Activated CD4-positive, CD25-positive, alpha-beta regulatory T cell treated with anti-CD3 and anti-CD28 coated beads, Interleukin-2, amount 50 U/mL, for 24 hours (primary cell): ENCODE results near the gene SCYL1.
"Not testable (repeated sequence)": the region's sequence is repeated elsewhere in the genome, so short reads cannot be mapped to it uniquely, and the experiment has no call there.

Experiments
- ATAC-seq, 2 donors: fragments of 150-1000 bp; cut with Tn5 transposase; one replicate each; pipeline ENCODE4 v1.10.0; 2021; ENCODE audit warnings: mild to moderate bottlenecking in 1 of 2, moderate library complexity in 1 of 2

SCYL1 gene

DNA sequence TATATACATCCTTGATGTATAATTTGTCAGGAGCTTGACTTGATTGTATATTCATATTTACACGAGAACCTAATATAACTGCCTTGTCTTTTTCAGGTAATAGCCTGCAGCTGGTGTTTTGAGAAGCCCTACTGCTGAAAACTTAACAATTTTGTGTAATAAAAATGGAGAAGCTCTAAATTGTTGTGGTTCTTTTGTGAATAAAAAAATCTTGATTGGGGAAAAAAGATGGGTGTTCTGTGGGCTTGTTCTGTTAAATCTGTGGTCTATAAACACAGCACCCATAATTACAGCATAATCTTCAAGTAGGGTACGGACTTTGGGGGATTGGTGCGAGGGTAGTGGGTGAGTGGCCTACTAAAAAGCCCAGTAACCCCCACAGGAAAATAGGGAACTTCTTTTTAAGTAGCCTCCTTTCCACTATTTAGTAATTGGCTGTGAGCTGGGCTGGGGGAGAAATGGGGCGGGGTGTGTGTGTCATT is 18.6 kb upstream of the SCYL1 start:
- no peak for ATAC-seq

DNA sequence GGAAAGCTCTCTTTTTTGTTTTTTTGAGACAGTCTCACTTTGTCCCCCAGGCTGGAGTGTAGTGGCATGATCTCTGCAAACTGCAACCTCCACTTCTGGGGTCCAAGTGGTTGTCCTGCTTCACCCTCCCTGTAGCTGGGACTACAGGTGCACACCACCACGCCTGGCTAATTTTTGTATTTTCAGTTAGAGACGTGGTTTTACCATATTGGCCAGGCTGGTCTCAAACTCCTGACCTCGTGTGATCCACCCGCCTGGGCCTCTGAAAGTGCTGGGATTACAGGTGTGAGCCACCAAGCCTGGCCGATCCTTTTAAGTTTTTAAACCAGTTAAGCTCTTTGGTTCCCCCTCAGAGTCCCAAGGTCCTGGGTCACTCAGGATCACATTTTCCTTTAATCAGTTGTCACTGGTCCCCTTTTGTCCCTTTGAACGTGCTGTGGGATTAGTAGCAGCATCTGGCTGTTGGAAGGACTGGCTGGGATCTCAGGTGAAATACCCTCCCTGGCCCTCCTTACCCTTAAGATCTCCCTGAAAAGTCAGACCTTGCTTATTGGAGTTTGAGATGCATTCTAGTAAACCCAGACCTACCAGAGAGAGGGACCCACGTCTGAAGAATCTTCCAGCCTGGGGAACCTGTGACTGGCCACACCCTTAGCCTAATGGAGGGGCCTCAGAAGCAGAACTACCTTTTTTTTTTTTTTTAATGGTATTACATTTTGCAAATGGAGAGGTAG is 17.9 kb upstream of the SCYL1 start:
- ATAC-seq: peak; percentile 3 to 27

DNA sequence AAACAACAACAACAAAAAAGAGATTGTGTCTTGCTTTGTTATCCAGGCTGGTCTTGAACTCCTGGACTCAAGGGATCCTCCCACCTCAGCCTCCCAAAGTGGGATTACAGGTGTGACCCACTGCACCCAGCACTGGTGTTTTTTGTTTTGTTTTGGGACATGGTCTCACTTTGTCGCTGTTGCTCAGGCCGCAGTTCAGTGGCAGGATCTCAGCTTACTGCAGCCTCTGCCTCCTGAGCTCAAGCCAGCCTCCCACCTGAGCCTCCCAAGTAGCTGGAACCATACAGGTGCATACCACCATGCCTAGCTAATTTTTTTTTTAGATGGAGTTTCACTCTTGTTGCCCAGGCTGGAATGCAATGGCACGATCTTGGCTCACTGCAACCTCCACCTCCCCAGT is 12.6 kb upstream of the SCYL1 start:
- not testable (repeated sequence) for ATAC-seq

DNA sequence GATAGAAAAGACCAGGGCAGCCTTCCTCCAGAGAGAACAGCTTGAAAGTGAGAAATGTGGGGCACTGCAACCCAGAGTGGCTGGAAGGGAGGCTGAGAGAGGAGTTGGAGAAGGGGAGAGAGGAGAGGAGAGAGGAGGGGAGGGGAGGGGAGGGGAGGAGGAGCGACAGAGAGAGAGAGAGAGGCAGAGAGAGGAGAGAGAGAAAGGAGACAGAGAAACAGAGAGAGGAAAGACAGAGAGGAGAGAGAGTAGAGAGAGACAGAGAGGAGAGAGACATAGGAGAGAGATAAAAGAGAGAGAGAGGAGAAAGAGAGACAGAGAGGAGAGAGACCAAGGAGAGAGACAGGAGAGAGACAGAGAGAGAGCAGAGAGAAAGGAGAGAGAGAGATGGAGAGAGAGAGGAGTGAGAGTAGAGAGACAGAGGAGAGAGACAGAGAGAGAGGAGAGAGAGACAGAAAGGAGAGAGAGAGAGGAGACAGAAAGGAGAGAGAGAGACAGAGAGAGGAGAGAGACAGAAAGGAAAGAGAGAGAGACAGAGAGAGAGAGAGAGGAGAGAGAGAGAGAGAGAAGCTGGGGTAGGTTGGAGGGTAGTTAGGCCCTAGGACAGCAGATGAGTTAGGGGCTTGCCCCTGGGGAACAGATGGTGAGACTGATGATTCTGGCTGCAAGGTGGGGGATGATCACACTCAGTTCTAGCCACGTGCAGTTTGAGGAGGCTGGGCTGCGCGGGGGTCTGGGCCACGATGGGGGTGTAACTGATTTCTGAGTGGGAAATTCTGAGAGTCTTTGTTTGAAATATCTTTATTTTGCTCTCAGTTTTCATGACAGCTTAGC is 8.5 kb upstream of the SCYL1 start:
- no peak for ATAC-seq

DNA sequence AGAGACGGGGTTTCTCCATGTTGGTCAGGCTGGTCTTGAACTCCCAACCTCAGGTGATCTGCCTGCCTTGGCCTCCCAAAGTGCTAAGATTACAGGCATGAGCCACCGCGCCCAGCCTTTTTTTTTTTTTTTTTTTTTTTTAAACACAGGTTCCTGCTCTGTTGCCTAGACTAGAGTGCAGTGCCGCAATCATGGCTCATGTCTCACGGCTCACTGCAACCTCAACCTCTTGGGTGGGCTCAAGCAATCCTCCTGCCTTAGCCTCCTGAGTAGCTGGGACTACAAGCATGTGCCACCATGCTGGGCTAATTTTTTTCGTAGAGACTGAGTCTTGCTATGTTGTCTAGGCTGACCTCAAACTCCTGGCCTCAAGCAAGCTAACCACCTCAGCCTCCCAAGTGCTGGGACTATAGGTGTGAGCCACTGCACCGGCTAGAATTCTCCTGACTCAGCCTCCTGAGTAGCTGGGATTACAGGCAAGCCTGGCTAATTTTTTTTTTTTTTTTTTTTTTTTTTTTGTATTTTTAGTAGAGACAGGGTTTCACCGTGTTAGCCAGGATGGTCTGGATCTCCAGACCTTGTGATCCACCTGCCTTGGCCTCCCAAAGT is 5.8 kb upstream of the SCYL1 start:
- not testable (repeated sequence) for ATAC-seq

DNA sequence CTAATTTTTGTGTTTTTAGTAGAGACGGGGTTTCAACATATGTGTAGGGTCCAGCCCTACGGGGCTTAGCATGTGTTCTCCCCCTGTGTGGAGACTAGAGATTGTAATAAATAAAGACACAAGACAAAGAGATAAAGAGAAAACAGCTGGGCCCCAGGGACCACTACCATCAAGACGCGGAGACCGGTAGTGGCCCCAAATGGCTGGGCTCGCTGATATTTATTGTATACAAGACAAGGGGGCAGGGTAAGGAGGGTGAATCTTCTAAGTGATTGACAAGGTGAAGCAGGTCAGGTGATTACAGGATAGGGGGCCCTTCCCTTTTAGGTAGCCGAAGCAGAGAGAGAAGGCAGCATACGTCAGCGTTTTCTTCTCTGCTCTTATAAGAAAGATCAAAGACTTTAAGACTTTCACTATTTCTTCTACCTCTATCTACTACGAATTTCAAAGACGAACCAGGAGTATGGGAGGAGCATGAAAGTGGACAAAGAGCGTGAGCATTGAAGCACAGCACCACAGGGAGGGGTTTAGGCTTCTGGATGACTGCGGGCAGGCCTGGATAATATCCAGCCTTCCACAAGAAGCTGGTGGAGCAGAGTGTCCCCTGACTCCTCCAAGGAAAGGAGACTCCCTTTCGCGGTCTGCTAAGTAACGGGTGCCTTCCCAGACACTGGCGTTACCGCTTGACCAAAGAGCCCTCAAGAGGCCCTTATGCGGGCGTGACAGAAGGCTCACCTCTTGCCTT is 2.9 kb upstream of the SCYL1 start:
- ATAC-seq: not testable (repeated sequence)

DNA sequence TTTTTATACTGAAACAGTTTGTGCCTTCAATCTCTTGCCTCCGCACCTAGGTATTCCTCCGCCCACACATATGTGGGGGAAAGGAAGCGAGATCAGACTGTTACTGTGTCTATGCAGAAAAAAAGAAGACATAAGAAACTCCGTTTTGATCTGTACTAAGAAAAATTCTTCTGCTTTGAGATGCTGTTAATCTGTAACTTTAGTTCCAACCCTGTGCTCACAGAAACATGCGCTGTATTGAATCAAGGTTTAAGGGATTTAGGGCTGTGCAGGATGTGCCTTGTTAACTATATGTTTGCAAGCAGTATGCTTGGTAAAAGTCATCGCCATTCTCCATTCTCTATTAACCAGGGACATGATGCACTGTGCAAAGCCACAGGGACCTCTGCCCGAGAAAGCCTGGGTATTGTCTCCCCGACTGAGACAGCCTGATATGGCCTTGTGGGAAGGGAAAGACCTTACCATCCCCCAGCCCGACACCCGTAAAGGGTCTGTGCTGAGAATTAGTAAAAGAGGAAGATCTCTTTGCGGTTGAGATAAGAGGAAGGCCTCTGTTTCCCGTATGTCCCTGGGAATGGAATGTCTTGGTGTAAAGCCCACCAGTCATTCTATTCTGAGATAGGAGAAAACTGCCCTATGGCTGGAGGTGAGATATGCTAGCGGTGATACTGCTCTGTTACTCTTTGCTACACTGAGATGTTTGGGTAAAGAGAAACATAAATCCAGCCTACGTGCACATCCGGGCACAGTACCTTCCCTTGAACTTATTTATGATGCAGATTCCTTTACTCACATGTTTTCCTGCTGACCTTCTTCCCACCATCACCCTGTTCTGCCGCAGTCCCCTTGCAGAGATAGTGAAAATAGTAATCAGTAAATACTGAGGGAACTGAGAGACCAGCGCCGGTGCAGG is 1.9 kb upstream of the SCYL1 start:
- ATAC-seq: peak in 1 of 2 donors; percentile 28

GRCh38 chr11:65523631-65523968 is 1.3 kb upstream of the SCYL1 start:
- not testable (repeated sequence) for ATAC-seq

GRCh38 chr11:65524014-65524740 is 706 bp upstream of the SCYL1 start:
- ATAC-seq: peak in 1 of 2 donors; percentile 6

DNA sequence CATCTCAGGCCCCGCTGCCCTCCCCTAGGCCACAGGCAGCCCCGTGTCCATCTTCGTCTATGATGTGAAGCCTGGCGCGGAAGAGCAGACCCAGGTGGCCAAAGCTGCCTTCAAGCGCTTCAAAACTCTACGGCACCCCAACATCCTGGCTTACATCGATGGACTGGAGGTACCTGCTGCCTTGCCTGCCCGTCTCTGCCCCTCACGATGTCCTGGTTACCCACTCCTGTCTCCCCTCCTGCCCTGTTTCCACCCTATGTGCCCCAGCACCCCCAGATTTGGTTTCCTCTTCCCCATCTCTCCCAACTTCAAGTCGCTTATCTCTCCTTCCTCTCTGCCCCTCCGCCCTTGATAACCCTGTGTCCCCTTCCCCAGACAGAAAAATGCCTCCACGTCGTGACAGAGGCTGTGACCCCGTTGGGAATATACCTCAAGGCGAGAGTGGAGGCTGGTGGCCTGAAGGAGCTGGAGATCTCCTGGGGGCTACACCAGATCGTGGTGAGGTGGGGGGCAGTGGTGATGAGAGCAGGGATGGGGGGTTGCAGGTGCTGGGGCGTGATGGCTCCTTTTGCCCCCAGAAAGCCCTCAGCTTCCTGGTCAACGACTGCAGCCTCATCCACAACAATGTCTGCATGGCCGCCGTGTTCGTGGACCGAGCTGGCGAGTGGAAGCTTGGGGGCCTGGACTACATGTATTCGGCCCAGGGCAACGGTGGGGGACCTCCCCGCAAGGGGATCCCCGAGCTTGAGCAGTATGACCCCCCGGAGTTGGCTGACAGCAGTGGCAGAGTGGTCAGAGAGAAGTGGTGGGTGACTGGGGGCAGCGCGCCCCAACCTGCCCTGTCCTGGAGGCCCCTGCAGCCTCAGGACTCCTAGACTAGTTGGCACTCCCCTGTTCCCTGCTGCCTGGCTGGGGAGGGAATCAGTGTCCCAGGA is 930 bp downstream of the SCYL1 start:
- peak; percentile 2 to 13 for ATAC-seq

GRCh38 chr11:65526744-65527143 is 1.9 kb downstream of the SCYL1 start:
- no peak for ATAC-seq

DNA sequence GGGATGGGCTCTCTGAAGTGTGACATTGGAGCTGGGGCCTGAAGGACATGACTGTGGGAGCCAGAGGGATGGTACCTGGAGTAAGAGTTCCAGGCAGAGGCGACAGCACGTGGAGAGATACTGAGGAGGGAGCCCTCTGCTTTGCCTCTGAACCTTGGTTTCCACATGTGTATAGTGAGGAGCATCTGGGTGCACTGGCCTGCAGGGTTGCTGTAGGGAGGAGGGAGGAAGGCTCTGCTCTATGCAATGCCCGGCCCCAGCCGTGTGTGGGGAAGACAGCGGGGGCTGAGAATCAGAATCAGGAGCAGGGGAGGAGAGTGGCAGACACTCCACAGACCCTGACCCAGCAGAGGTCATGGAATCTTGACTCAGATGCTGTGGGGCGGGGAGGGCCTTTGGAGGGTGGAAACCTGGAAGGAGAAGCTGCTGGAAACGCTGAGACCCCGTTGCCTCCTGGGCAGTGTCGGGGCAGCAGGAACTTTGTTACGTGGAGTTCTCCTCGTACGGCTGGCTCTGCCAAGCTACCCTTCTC is 4.0 kb downstream of the SCYL1 start:
- no peak for ATAC-seq

DNA sequence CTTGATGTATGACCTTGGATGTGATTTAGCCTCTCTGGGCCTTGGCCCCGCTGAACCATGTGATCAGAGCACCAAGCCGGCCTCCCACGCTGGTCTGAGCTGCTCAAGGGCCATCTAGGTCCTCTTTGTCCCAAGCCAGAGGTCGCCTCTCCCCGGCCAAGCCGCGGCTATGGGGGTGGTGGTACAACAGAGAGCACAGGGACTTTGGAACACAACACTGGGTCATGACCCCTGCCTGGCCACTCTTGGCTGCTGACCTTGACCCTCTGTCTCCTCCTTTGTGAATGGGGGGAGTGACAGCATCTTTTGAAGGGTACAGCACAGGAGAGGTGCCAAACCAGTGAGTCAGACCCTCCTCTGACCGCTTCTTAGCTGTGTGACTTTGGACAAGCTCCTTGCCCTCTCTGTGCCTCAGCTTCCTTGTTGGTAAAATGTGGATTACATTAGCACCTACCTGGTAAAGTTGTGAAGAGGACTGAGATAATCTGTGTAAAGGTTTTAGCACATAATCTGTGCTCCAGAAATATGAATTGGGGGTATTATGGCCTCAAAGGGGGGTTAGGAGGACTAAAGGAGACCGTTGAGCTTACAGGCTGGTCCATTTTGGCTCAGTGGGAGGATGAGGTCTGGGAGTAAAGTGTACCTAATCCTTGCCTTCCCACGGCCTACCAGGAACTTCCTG is 4.7 kb downstream of the SCYL1 start:
- ATAC-seq: no peak

GRCh38 chr11:65530157-65530496 is 5.2 kb downstream of the SCYL1 start:
- peak; percentile 58 to 66 for ATAC-seq

GRCh38 chr11:65532388-65533064 is 7.6 kb downstream of the SCYL1 start:
- ATAC-seq: no peak

DNA sequence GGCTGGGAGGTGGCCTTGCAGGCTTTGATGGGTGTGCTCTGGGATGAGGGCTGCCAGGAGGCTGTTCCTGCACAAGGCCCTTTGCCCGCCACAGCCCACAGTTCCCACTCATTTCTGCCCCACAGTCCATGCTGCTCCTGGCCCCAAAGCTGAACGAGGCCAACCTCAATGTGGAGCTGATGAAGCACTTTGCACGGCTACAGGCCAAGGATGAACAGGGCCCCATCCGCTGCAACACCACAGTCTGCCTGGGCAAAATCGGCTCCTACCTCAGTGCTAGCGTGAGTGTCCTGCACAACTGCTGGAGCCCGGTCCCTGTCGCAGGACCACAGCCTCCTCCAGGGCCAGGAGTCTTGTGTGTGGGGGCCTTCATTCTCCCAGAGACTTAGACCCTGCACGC is 10.2 kb downstream of the SCYL1 start:
- no peak for ATAC-seq

GRCh38 chr11:65536412-65537295 is 11.8 kb downstream of the SCYL1 start:
- ATAC-seq: no peak

- no peak for ATAC-seq
Observed at GRCh38 chr11:65537296-65537597, 12.4 kb downstream of the SCYL1 start.
